ENCODE measurements around the gene CTRB2. TPM values are rescaled to one million over a fixed set of nuclear protein-coding genes. Genes with fewer than 3 reads are reported as not detected.

CTRB2 gene
- total RNA-seq, 1 experiment from 2014 or later = 5.8 TPM

DNA sequence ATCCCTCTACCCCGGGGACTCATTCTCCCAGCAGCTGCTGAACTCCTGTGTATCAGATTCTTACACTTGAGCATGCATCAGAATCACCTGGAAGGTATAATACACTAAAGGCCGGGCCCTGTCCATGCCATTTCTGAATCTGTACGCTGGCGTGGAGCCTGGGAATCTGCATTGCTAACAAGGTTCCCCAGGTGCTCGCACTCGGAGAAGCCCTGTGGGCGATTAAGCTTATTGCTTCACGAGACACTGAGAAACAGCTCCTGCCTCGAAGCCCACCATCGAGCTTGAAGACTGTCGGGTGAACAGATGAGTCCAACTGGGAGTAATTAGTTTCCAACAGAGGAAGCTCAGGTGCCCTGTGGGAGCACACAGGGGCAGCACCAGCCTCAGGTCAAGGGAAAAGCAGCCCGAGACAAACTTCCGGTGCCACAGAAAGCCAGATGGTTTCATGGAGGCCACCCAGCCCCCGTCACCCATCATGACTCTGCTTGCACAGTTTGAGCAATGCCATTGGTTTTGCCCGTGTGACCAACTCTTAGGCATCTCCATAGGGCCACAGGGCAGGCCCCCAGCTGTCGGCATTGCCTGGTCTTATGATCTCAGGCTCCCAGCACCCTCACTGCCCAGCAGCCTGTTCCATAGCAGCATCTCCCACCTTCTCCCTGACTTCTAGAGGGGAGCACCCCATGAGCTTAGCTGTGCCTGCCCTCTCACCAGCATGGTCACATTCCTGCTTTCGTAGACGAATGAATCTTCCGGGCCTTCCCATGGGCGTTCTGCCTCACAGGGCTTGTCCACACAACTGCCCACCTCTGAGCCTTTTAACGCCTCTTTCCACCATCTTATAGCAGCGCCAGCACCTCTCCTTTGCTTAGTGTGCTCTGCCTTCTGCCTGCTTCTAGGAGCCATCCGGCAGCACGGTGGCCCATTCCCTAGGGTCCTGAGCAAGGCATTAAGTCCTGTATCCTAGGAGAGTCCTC lies 10.9 kb downstream of the CTRB2 start (continued):
- no peak for TF ChIP-seq PREB (CRISPR knock-in tag; IDR thresholded peaks at IDR 0.05; ENCODE audit: borderline replicate concordance)
- TF ChIP-seq ZNF671 (CRISPR knock-in tag; IDR thresholded peaks at IDR 0.05) = no peak
- TF ChIP-seq CREB1 (CRISPR knock-in tag; IDR thresholded peaks at IDR 0.05) = no peak
- TF ChIP-seq CTCF (IDR thresholded peaks at IDR 0.05) = no peak
- TF ChIP-seq TEAD4 (CRISPR knock-in tag; IDR thresholded peaks at IDR 0.05) = no peak
- TF ChIP-seq GTF2I (CRISPR knock-in tag; conservative IDR thresholded peaks at IDR 0.05) = no peak
- TF ChIP-seq TP53 (CRISPR knock-in tag; IDR thresholded peaks at IDR 0.05) = no peak
- no peak for TF ChIP-seq PRRX2 (CRISPR knock-in tag; IDR thresholded peaks at IDR 0.05)
- TF ChIP-seq, protein P1, sequence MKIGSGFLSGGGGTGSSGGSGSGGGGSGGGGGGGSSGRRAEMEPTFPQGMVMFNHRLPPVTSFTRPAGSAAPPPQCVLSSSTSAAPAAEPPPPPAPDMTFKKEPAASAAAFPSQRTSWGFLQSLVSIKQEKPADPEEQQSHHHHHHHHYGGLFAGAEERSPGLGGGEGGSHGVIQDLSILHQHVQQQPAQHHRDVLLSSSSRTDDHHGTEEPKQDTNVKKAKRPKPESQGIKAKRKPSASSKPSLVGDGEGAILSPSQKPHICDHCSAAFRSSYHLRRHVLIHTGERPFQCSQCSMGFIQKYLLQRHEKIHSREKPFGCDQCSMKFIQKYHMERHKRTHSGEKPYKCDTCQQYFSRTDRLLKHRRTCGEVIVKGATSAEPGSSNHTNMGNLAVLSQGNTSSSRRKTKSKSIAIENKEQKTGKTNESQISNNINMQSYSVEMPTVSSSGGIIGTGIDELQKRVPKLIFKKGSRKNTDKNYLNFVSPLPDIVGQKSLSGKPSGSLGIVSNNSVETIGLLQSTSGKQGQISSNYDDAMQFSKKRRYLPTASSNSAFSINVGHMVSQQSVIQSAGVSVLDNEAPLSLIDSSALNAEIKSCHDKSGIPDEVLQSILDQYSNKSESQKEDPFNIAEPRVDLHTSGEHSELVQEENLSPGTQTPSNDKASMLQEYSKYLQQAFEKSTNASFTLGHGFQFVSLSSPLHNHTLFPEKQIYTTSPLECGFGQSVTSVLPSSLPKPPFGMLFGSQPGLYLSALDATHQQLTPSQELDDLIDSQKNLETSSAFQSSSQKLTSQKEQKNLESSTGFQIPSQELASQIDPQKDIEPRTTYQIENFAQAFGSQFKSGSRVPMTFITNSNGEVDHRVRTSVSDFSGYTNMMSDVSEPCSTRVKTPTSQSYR (CRISPR knock-in tag; IDR thresholded peaks at IDR 0.05) = no peak

GRCh38 chr16:75193730-75194444 lies 13.1 kb downstream of the CTRB2 start:
- ChIA-PET POLR2A (no interaction called here), CTCF (no interaction called here)
- Mint-ChIP-seq H3K4me1 (peaks cover 9% of the 10 kb centered on the region), H3K27ac (no peak overlapping the region), H3K27me3 (ENCODE audit: low read depth) (no peaks in the 10 kb centered on the region; the same call in none of the 2 replicates), H3K9me3 (no peaks in the 10 kb centered on the region), H3K36me3 (no peaks in the 10 kb centered on the region), H3K4me3 (no peak overlapping the region)
- DNase-seq (ENCODE audit: low spot score) (no peak), ATAC-seq (no peak)
- TF ChIP-seq ZNF416 (CRISPR knock-in tag; IDR thresholded peaks at IDR 0.05) = no peak
- peak; percentile 9; the same call in 1 of the 2 replicates for TF ChIP-seq ZNF423 (CRISPR knock-in tag; IDR thresholded peaks at IDR 0.05)

- ATAC-seq (no peak), DNase-seq (ENCODE audit: low spot score) (no peak)
- no peaks in the 10 kb centered on the region for H3K36me3 Mint-ChIP-seq
- ChIA-PET CTCF (no interaction called here), POLR2A (no interaction called here)
- no peaks in the 10 kb centered on the region for H3K9me3 Mint-ChIP-seq
- peaks cover 6% of the 10 kb centered on the region for H3K4me1 Mint-ChIP-seq
- H3K27me3 Mint-ChIP-seq (ENCODE audit: low read depth) = no peaks in the 10 kb centered on the region; the same call in none of the 2 replicates
- no peak overlapping the region for H3K4me3 Mint-ChIP-seq
- H3K27ac Mint-ChIP-seq = no peak overlapping the region
- TF ChIP-seq CREB1 (CRISPR knock-in tag; IDR thresholded peaks at IDR 0.05) (no peak), JAZF1 (CRISPR knock-in tag; IDR thresholded peaks at IDR 0.05) (no peak), GABPB1 (CRISPR knock-in tag; IDR thresholded peaks at IDR 0.05) (no peak), ZNF232 (CRISPR knock-in tag; IDR thresholded peaks at IDR 0.05) (no peak), JUN (CRISPR knock-in tag; IDR thresholded peaks at IDR 0.05) (no peak), E2F4 (CRISPR knock-in tag; IDR thresholded peaks at IDR 0.05; ENCODE audit: borderline replicate concordance, low read depth) (no peak), ATF1 (CRISPR knock-in tag; IDR thresholded peaks at IDR 0.05) (no peak), ZNF219 (CRISPR knock-in tag; IDR thresholded peaks at IDR 0.05; ENCODE audit: borderline replicate concordance) (no peak), E2F5 (CRISPR knock-in tag; IDR thresholded peaks at IDR 0.05) (no peak)
- TF ChIP-seq, protein P2, sequence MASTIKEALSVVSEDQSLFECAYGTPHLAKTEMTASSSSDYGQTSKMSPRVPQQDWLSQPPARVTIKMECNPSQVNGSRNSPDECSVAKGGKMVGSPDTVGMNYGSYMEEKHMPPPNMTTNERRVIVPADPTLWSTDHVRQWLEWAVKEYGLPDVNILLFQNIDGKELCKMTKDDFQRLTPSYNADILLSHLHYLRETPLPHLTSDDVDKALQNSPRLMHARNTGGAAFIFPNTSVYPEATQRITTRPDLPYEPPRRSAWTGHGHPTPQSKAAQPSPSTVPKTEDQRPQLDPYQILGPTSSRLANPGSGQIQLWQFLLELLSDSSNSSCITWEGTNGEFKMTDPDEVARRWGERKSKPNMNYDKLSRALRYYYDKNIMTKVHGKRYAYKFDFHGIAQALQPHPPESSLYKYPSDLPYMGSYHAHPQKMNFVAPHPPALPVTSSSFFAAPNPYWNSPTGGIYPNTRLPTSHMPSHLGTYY (CRISPR knock-in tag; IDR thresholded peaks at IDR 0.05) = no peak
Observed at GRCh38 chr16:75193265-75193650, 13.7 kb downstream of the CTRB2 start.

Measured in WTC11 (cell line).